NCI-H345 treated with DMSO at 0.1 percent for 48 hours (cell line): ENCODE measurements around the gene LHFPL2.

Experiments
- DNase-seq: peaks from one replicate; lab custom pipeline; 2025; ENCODE audit not compliant: unreplicated experiment; lab: John Stamatoyannopoulos, UW

Gene LHFPL2

GRCh38 chr5:78547183-78547582 lies 101.4 kb downstream of the LHFPL2 start:
- no peak for DNase-seq

- no peak for DNase-seq
Measured at GRCh38 chr5:78546276-78546996, 102.1 kb downstream of the LHFPL2 start.

GRCh38 chr5:78545406-78545805 lies 103.2 kb downstream of the LHFPL2 start:
- DNase-seq: no peak

GRCh38 chr5:78544561-78545201 lies 103.9 kb downstream of the LHFPL2 start:
- DNase-seq: no peak

DNA sequence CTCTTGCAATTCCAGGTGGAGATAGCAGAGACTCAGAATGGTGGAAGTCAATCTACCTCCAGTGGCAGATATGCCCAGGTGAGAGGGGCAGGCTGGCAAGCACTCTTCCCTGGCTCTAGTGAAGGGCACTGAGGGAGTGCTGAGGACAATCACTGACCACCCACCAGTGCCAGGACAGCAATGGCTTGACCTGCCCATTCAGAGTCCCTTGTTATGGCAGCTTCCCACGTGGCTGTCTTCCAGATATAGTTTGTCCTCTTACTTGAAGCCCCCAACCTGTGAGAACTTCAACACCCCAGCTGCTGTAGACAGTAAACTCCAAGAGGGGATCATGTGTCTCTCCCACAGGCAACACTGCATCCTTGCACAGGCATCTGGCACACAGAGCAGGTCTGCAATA lies 104.7 kb downstream of the LHFPL2 start:
- no peak for DNase-seq

DNA sequence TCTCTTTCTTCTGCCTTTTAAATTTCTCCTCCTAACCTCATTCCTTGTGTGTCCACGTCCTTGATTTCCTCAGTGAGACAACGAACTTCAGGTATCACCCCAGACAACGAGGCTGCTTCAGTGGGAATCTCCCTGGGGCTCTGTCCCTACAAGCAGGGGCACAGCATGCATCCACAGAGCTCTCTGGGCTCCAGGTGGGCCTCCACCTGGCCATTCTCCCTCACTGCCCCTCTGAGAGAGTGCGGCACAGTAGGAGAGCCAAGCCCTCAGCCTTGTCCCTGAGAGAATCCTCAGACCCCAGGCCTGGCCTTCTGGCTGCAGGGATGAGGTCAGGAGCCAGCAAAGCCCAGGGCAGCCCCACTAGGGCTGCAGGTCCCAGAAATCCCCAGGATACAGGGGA lies 105.3 kb downstream of the LHFPL2 start:
- no peak for DNase-seq

- no peak for DNase-seq
Measured at GRCh38 chr5:78542321-78542840, 106.2 kb downstream of the LHFPL2 start.

DNA sequence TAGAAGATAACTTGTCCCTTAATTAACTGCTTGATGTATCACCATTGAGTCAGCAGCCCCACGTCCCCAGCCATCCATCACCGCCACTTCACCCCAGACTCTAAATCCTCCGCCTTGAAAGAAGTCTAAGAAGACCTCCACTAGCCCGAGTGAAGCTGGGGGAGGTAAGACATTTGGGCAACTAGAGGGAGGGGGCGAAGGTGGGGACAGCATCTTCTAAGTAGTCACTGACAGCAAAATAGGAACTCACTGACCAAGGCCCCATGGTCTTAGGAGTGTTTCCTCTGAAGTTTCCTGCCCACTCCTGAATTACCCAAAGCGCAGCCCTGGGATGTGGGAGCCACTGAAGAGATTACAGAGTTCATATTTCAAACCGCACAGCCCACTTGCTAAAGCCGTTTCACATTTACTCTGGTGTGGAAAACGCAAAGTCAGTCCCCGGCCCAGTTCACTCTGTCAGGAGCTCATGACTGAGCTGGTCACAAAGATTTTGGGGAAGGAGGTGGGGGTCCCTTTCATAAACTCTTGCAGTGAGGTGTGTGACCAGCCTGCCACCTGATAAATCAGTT lies 107.4 kb downstream of the LHFPL2 start:
- no peak for DNase-seq

DNA sequence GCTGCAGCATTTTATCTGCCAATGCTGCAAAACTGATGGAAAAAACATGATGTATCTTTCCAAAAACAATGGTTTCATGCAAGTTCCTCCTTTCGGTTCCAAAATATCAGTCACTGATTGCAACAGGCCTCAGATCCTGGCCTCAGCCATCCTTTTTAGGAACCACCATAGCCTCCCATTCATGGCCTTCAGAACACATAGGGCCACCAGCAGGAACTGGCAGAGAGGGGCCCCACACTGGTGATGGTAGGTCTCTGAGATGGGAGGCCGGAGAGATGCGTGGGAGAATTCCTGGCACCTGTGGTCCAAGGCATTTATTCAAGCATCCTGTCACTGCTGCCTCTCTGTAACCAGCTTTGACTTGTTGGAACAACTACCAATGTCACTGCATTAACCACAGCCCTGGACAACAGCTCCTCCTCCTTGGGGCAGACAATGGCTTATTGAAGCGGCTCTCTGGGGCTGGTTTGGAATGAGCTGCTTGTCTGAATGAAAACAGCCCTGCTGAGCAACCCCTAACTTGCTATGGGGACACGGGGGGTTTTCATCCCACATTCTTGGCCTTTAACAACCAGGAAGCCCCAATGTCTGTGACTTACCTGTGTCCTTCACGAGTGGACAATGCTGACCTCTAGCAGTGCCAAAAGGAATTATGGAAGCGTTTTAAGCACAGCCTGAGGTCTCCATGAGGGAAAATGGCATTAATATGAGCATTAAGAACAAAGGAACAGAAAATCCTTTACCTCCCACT lies 108.1 kb downstream of the LHFPL2 start:
- no peak for DNase-seq

DNA sequence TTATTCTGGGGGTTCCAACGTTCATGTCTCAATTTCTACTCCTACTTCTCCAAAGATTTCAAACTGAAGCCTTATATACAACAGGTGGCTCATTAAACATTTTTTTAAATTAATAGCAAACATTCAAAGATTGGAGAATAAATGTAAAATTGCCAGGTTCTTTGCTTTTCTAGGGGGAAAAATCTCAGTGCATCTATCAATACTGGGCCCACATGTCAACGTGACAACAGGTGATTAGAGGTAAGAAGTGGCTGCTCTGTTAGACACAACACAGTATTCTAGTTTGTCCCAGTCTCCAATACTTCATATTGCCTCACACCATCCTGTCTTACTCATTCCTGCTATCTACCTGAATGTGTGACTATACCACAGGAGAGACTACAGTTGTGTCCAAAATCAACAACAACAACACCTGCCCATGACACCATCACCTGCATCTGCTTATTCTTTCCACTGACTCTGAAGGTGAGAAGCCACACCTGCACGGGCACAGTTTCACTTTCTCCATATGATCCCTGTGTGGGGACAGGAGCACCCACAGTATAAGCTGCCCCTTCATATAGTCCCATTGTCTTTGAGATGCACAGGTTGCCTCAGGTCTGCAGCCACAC lies 110.2 kb downstream of the LHFPL2 start:
- no peak for DNase-seq

GRCh38 chr5:78537821-78538220 lies 110.8 kb downstream of the LHFPL2 start:
- DNase-seq: no peak

GRCh38 chr5:78537411-78537810 lies 111.2 kb downstream of the LHFPL2 start:
- DNase-seq: no peak

GRCh38 chr5:78536661-78537196 lies 111.8 kb downstream of the LHFPL2 start:
- DNase-seq: no peak

GRCh38 chr5:78534905-78535200 lies 113.7 kb downstream of the LHFPL2 start:
- no peak for DNase-seq

DNA sequence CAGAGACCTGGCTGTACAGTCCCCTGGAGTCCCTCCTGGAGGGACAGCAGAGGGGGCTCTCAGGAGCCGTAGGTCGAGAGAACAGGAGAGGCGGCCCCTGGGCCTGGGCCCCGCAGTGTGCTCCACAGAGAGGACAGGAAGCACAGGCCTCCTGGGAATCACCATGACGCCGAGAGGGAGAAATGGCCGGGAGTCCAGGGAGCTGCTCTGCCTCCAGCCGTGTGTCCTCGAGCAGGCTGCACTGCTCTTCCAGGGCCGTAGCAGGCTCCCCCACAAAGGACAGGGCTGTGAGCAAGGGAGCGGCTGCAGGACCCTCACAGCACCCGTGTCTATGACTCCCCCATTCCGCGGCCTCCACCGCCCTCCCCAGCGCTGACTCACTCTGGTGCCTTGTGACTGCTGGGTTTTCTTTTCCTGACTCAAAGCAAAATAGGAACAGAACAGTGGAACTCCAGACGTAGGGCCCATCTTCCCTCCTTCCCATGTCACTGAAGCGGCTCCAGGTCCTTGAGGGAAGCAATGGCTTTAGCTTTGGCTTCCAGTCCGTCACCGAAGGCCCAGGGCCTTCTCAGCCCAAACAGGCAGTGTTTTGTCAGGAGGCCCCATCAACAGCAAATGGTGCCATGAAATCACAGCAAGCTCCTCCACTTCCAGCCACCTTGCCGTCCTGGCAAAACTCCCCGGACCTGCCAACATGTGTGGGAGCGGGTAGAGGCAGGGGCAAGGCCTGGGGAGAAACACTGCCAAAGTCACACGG lies 114.2 kb downstream of the LHFPL2 start:
- DNase-seq: no peak

DNA sequence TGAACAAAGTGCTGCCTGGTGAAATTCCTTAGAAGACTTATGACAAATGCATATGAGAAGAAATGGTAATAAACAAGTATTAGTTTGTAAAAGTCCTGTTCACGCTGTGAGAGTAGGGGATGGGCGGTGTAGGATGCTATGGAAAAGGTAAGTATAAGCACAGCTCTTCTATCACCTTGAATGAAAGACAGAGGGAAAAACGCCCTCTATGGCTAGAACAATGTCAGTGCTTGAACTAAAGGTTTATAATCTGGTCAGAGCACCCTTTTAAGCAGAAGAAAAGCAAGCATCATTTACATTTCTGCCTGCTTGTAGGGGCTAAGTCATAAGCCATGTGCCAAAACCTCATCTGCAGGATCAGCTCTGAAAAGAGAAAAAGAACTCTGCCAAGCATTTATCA lies 115.2 kb downstream of the LHFPL2 start:
- no peak for DNase-seq

DNA sequence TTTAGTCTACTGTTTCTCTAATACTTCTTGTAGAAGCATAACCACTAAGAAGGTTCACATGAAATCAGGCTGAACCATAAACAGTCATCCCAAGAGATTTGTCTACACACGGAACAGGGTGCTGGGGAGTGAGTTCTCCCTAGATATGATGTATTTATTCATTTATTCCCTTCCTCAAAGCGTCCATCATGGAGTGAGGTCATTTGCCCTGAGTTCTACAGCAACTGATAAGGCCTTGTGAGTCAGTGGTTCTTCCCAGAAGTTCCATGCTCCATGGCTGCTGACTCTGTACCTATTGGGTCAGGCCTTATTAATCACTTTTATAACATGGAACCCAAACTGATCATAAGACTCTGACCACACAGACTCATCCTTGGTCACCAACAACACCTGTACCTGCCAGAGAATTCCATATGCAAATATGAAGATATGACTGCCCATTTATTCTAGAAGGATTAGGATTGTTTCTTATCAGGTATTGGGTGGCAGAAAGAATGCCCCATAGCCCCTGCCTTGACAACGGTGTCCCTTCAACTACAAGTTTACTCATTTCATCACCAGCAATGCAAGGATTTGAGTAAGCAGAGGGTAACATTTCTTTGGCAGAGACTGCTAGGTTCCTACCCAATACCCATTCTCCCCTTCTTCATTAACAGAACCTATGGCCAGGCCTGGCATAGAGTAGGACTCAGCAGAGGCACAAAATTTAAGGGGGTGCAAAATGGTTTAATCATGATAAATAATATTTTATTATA lies 118.1 kb downstream of the LHFPL2 start:
- no peak for DNase-seq

DNA sequence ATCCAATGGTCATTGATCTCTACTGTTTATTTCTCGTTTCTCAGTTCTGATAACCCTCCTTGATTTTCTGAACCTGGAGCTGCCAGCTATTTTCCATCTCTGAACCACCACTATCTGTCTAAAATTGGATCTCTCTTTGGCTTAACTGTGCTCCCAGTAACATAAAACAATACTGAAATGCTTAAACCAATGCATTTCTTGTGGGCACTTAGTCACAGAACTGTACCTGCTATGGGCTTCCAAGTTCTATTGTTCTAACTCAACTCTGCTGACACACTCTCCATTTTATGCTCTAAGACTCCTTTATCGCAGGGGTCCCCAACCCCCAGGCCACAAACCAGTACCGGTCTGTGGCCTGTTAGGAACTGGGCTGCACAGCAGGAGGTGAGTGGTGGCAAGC lies 120.6 kb downstream of the LHFPL2 start:
- no peak for DNase-seq

- no peak for DNase-seq
Measured at GRCh38 chr5:78527054-78527859, 121.3 kb downstream of the LHFPL2 start.
